HG03175 (cell line): ENCODE measurements around the gene POF1B.

Experiments used
- ATAC-seq: cut with Tn5 transposase; IDR thresholded peaks from one replicate; pipeline ENCODE4 v1.9.1; 2021; ENCODE audit warnings: mild to moderate bottlenecking, moderate library complexity; ENCODE audit not compliant: unreplicated experiment

Gene POF1B

DNA sequence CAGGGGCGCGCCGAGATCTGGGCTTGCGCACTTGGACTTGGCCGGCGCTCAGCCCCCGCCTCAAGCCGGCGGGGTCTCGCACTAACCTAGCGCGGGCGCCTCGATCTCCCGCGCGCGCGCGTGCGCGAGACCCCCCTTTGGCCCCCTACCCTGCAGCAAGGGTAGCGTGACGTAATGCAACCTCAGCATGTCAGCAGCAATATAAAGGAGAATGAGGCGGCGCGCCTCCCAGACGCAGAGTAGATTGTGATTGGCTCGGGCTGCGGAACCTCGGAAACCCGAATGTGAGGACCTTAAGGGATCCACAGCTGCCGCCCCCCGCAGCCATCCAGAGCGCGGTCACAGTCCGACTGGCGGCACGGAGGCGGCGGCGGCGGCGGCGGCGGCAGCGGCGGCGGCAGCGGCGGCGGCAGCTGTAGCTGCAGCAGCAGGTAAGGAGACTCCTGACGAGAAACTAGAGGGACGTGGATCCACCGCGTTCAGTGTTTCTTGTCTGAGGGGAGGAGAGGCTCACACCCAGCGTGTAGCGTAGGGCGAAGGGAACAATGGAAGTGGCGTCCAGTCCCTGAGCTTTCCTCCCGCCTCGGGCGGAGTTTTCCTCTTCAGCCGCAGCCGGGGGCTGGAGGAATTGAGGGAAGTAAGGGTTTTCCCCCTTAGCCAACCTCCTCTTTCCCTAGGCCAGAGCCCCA lies 135.6 kb downstream of the POF1B start, which contains the start of the genes SATL1 and ZNF711:
Gene SATL1, minus strand, starts transcription at position 19 of the 689 bp plus-strand sequence. CDS start 134,811 bp downstream, outside the sequence.
Gene ZNF711, plus strand, starts transcription at position 231 of the 689 bp plus-strand sequence. CDS start 3,582 bp downstream, outside the sequence.
- ATAC-seq, result peak; percentile 41

DNA sequence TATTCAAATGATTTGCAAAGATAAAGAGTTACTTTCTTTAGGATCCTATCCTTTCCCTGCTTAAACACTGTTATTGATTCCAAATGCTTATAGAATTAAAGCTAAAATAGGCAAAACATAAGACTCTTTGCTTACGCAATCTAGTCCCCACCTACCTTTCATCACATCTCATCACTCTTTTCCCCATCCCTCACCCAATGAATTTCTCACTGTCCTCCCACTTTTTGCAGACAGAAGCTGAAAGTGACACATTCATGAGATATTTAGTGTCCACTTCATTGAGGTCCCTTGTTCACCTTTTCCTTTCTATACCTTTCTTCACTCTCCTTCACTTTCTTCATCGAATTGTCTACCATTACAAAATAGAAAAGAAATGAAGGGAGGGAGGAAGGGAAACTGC lies 136.3 kb downstream of the POF1B start:
- no peak for ATAC-seq
